Measurements from ENCODE around the gene CUBN.

DNA sequence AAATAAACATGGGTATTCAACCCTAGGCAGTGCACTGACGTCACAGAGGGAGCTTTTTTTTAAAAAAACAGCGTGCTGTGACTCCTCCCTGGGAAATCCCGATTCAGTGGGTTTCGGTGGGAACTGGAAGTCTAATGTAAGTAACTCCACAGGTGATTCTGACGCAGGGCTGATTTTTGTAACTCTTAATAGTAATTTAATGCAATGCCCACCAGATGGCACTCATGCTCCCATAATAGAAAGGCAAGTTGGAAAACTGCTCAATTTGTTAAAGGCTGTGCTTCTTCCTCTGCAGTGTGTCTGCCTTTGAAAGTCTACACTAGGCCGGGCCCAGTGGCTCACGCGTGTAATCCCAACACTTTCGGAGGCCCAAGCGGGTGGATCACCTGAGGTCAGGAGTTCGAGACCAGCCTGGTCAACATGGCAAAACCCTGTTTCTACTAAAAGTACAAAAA is 301.5 kb downstream of the CUBN start:
- TF ChIP-seq, protein P1, sequence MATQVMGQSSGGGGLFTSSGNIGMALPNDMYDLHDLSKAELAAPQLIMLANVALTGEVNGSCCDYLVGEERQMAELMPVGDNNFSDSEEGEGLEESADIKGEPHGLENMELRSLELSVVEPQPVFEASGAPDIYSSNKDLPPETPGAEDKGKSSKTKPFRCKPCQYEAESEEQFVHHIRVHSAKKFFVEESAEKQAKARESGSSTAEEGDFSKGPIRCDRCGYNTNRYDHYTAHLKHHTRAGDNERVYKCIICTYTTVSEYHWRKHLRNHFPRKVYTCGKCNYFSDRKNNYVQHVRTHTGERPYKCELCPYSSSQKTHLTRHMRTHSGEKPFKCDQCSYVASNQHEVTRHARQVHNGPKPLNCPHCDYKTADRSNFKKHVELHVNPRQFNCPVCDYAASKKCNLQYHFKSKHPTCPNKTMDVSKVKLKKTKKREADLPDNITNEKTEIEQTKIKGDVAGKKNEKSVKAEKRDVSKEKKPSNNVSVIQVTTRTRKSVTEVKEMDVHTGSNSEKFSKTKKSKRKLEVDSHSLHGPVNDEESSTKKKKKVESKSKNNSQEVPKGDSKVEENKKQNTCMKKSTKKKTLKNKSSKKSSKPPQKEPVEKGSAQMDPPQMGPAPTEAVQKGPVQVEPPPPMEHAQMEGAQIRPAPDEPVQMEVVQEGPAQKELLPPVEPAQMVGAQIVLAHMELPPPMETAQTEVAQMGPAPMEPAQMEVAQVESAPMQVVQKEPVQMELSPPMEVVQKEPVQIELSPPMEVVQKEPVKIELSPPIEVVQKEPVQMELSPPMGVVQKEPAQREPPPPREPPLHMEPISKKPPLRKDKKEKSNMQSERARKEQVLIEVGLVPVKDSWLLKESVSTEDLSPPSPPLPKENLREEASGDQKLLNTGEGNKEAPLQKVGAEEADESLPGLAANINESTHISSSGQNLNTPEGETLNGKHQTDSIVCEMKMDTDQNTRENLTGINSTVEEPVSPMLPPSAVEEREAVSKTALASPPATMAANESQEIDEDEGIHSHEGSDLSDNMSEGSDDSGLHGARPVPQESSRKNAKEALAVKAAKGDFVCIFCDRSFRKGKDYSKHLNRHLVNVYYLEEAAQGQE (IDR thresholded peaks at IDR 0.05; ENCODE audit: insufficient replicate concordance, low read depth): no peak
- no peak for TF ChIP-seq POLR2AphosphoS5 (IDR thresholded peaks at IDR 0.05; ENCODE audit: low read depth)
- TF ChIP-seq, protein P2, sequence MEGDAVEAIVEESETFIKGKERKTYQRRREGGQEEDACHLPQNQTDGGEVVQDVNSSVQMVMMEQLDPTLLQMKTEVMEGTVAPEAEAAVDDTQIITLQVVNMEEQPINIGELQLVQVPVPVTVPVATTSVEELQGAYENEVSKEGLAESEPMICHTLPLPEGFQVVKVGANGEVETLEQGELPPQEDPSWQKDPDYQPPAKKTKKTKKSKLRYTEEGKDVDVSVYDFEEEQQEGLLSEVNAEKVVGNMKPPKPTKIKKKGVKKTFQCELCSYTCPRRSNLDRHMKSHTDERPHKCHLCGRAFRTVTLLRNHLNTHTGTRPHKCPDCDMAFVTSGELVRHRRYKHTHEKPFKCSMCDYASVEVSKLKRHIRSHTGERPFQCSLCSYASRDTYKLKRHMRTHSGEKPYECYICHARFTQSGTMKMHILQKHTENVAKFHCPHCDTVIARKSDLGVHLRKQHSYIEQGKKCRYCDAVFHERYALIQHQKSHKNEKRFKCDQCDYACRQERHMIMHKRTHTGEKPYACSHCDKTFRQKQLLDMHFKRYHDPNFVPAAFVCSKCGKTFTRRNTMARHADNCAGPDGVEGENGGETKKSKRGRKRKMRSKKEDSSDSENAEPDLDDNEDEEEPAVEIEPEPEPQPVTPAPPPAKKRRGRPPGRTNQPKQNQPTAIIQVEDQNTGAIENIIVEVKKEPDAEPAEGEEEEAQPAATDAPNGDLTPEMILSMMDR (IDR thresholded peaks at IDR 0.05; ENCODE audit: insufficient read depth, low read length): no peak
